Mesenchymal stem cell (in vitro differentiated cells and primary cell): ENCODE data around the gene NEUROD6.

Experiments used
- DNase-seq: peaks from one replicate; pipeline ENCODE4 v3.0.0-alpha.2; 2013
- H2AFZ ChIP-seq: one replicate; pipeline ENCODE4 v1.6.1; 2013; ENCODE audit warnings: low read depth, mild to moderate bottlenecking, control low read depth, inconsistent platforms, low read length, moderate library complexity
- H2AK5ac ChIP-seq: 2 replicates; pipeline ENCODE4 v1.6.1; 2013; ENCODE audit warnings: low read length, moderate library complexity, mild to moderate bottlenecking, inconsistent platforms; ENCODE audit not compliant: severe bottlenecking
- H2BK120ac ChIP-seq: one replicate; pipeline ENCODE4 v1.6.1; 2013; ENCODE audit warnings: low read depth, mild to moderate bottlenecking, inconsistent platforms, low read length, moderate library complexity
- H2BK12ac ChIP-seq, 2 experiments: one replicate each; pipeline ENCODE4 v1.6.1; 2013; ENCODE audit warnings: inconsistent platforms in 2 of 2, low read length in 2 of 2, mild to moderate bottlenecking in 2 of 2, moderate library complexity in 2 of 2, control low read depth in 1 of 2
- H2BK15ac ChIP-seq: one replicate; pipeline ENCODE4 v1.6.1; 2013; ENCODE audit warnings: mild to moderate bottlenecking, low read depth, inconsistent platforms; ENCODE audit not compliant: poor library complexity, severe bottlenecking
- H2BK5ac ChIP-seq: 2 replicates; pipeline ENCODE4 v1.6.1; 2013; ENCODE audit warnings: low read depth, mild to moderate bottlenecking, low read length, control low read depth, inconsistent platforms; ENCODE audit not compliant: poor library complexity, severe bottlenecking
- H3K14ac ChIP-seq, 2 experiments: one replicate each; pipeline ENCODE4 v1.6.1; 2013; ENCODE audit warnings: inconsistent platforms in 2 of 2, low read length in 2 of 2, control low read depth in 1 of 2, mild to moderate bottlenecking in 1 of 2, moderate library complexity in 1 of 2
- H3K18ac ChIP-seq, 2 experiments: one replicate each; pipeline ENCODE4 v1.6.1; 2013; ENCODE audit warnings: inconsistent platforms in 2 of 2, low read length in 2 of 2, control low read depth in 1 of 2, low read depth in 1 of 2, mild to moderate bottlenecking in 1 of 2
- H3K23ac ChIP-seq, 2 experiments: one replicate each; pipeline ENCODE4 v1.6.1; 2013; ENCODE audit warnings: inconsistent platforms in 2 of 2, low read length in 2 of 2, mild to moderate bottlenecking in 2 of 2, moderate library complexity in 2 of 2, control low read depth in 1 of 2
- H3K27ac ChIP-seq: 2 replicates; pipeline ENCODE4 v1.5.1; 2013; ENCODE audit warnings: mild to moderate bottlenecking, moderate library complexity, low read length, control low read depth, inconsistent platforms; ENCODE audit not compliant: poor library complexity, severe bottlenecking
- H3K27me3 ChIP-seq, 2 experiments: 2 replicates each; pipeline versions ENCODE4 v1.6.1 to v1.7.0; 2013; ENCODE audit warnings: low read length in 2 of 2, mild to moderate bottlenecking in 2 of 2, moderate library complexity in 2 of 2, control low read depth in 1 of 2, inconsistent platforms in 1 of 2; ENCODE audit not compliant: control insufficient read depth in 1 of 2, insufficient read depth in 1 of 2
- H3K36me3 ChIP-seq, 2 experiments: 2 replicates each; pipeline versions ENCODE4 v1.6.1 to v1.7.0; 2013; ENCODE audit warnings: low read length in 2 of 2, control low read depth in 1 of 2, inconsistent platforms in 1 of 2, low read depth in 1 of 2, mild to moderate bottlenecking in 1 of 2; ENCODE audit not compliant: insufficient read depth in 2 of 2, control insufficient read depth in 1 of 2
- H3K4ac ChIP-seq, 2 experiments: one replicate each; pipeline ENCODE4 v1.6.1; 2013; ENCODE audit warnings: inconsistent platforms in 2 of 2, low read length in 2 of 2, mild to moderate bottlenecking in 2 of 2, moderate library complexity in 2 of 2, control low read depth in 1 of 2, low read depth in 1 of 2
- H3K4me1 ChIP-seq: 2 replicates; pipeline ENCODE4 v1.6.1; 2013; ENCODE audit warnings: low read depth, low read length, control low read depth; ENCODE audit not compliant: control insufficient read depth, insufficient read depth
- H3K4me2 ChIP-seq: 2 replicates; pipeline ENCODE4 v1.6.1; 2013; ENCODE audit warnings: low read length, mild to moderate bottlenecking, inconsistent platforms; ENCODE audit not compliant: poor library complexity, severe bottlenecking
- H3K4me3 ChIP-seq, 2 experiments: 2 replicates each; pipeline versions ENCODE4 v1.5.1 to v1.7.0; 2013; ENCODE audit warnings: low read length in 2 of 2, mild to moderate bottlenecking in 2 of 2, control low read depth in 1 of 2, low read depth in 1 of 2; ENCODE audit not compliant: insufficient read depth in 1 of 2
- H3K79me1 ChIP-seq: replicated peaks from 2 replicates; pipeline ENCODE4 v1.6.1; 2013; ENCODE audit warnings: mild to moderate bottlenecking, control low read depth, low read length, inconsistent platforms; ENCODE audit not compliant: poor library complexity, severe bottlenecking
- H3K9ac ChIP-seq: 2 replicates; pipeline ENCODE4 v1.7.0; 2013; ENCODE audit warnings: mild to moderate bottlenecking, low read length, moderate library complexity
- H3K9me3 ChIP-seq: 2 replicates; pipeline ENCODE4 v1.7.0; 2013; ENCODE audit warnings: mild to moderate bottlenecking, low read length; ENCODE audit not compliant: control insufficient read depth
- H4K8ac ChIP-seq: one replicate; pipeline ENCODE4 v1.6.1; 2013; ENCODE audit warnings: inconsistent platforms, mild to moderate bottlenecking, low read length, moderate library complexity
- H4K91ac ChIP-seq: one replicate; pipeline ENCODE4 v1.6.1; 2013; ENCODE audit warnings: mild to moderate bottlenecking, low read length, inconsistent platforms
- WGBS: methylation state at CpG from one replicate; pipeline ENCODE4 v1.1.7; 2013; ENCODE audit warnings: mixed read lengths; 5-methylcytosine and 5-hydroxymethylcytosine counted together

Gene NEUROD6

DNA sequence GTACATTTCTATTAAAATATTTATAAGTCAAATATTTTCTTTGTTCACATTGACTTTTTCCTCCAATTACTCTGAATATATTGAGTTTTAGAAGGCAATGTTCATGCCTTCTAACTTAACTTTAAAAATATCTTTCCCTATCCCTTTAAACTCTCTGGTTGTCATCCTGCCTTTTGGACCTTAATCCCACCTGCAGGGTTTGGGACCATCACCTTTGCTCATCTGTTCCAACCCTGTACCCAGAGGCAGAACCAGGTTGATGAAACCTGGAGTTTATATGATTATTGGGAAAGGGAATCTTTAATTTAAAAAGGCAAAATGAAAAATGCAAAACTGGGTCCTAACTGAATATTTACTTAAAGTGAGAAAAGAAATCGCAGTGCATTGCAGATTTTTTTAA is 24.8 kb downstream of the NEUROD6 start:
- Histone ChIP-seq H2AK5ac (no peak overlapping the region), H3K4me2 (no peak overlapping the region), H3K4me1 (no peaks in the 10 kb centered on the region), H4K91ac (no peak overlapping the region), H2BK12ac (no peak overlapping the region), H3K4me3 (no peak overlapping the region), H3K9me3 (no peaks in the 10 kb centered on the region), H3K9ac (no peak overlapping the region), H3K36me3 (no peaks in the 10 kb centered on the region), H2BK15ac (no peak overlapping the region), H3K79me1 (no peaks in the 10 kb centered on the region), H3K4ac (no peak overlapping the region), H3K27ac (no peak overlapping the region), H2BK5ac (no peak overlapping the region), H3K14ac (no peak overlapping the region), H3K23ac (no peak overlapping the region), H3K18ac (no peak overlapping the region), H2BK120ac (no peak overlapping the region), H2AFZ (no peak overlapping the region), H4K8ac (no peak overlapping the region), H3K27me3 (peaks cover 0 to 11% of the 10 kb centered on the region in 2 experiments)
- no CpG with 5 or more reads among the region's 1 CpG for WGBS
- DNase-seq: no peak

DNA sequence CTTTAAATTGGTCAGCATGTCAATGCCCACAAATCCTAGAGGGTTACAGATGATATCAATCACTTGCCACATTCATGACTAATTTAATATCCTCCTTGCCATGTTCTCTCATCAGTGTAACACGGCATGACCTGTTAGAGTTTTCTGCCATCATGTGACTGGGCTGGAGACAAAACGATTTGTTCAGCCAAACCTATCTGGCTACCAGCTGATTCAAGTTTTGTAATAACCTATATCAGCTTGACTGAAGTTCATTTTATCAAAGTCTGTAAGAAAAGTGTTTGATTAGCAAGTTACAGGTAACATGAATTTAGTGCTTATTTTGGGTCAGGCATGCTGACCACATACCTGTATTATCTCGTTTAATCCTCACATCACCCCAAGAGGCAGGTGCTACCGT is 25.7 kb downstream of the NEUROD6 start:
- WGBS: 73% methylated on average over 2 of the region's 4 CpGs
- Histone ChIP-seq H3K27ac (no peak overlapping the region), H4K8ac (no peak overlapping the region), H2BK5ac (no peak overlapping the region), H2BK12ac (no peak overlapping the region), H2AK5ac (no peak overlapping the region), H3K9me3 (no peaks in the 10 kb centered on the region), H2BK15ac (no peak overlapping the region), H3K36me3 (no peaks in the 10 kb centered on the region), H3K27me3 (peaks cover 0 to 15% of the 10 kb centered on the region in 2 experiments), H3K4me3 (no peak overlapping the region), H2BK120ac (no peak overlapping the region), H3K4me1 (no peaks in the 10 kb centered on the region), H3K4me2 (no peak overlapping the region), H4K91ac (no peak overlapping the region), H3K9ac (no peak overlapping the region), H3K79me1 (no peaks in the 10 kb centered on the region), H3K18ac (no peak overlapping the region), H3K23ac (no peak overlapping the region), H3K14ac (no peak overlapping the region), H3K4ac (no peak overlapping the region), H2AFZ (no peak overlapping the region)
- DNase-seq: no peak

DNA sequence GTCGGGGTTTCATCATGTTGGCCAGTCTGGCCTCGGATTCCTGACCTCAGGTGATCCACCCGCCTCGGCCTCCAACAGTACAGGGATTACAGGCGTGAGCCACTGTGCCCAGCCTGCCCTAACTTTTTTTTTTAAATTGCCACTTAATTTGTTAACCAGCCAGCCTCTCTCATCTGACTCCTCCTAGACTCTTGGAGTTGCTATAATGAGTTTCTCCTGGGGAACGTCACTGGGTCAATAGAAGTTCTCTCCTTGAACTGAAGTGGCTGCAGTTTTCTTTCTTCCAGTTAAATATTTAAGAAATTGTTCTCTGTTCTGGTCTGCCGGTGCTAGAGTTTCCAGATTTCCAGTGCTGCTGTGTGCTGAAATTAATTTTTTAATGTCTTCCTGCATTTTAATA is 27.6 kb downstream of the NEUROD6 start:
- no peaks in the 10 kb centered on the region for H3K36me3 ChIP-seq
- 58% methylated on average over 6 of the region's 7 CpGs for whole genome bisulfite sequencing

DNA sequence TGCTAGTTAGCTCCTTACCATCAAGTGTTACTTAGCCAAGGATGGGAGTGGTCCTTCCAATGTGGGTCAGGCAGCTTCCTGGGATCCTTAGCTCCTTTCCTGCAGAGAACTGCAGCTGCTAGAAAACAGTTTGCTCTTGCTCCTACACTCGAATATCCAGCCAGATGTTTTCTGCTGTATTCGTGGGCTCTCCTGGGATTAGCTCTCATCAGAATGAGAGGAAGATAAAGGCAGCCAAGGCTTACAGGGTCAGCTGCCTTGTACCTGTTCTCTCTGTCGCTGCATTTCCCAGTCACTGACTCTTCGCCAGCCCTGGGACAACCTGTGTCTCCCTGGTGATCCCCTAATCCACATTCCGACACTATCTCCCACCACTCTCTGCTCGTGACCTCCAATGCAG is 29.0 kb downstream of the NEUROD6 start:
- no peak overlapping the region for H2BK12ac ChIP-seq
- no peak for DNase-seq
- no peaks in the 10 kb centered on the region for H3K79me1 ChIP-seq
- H2BK5ac ChIP-seq: no peak overlapping the region
- H2BK120ac ChIP-seq: no peak overlapping the region
- H3K18ac ChIP-seq: no peak overlapping the region
- no peak overlapping the region for H2AK5ac ChIP-seq
- no peaks in the 10 kb centered on the region for H3K36me3 ChIP-seq
- H3K27me3 ChIP-seq: peaks cover 0 to 22% of the 10 kb centered on the region in 2 experiments
- H3K4ac ChIP-seq: no peak overlapping the region
- H2BK15ac ChIP-seq: no peak overlapping the region
- H3K4me1 ChIP-seq: no peaks in the 10 kb centered on the region
- H3K4me2 ChIP-seq: no peak overlapping the region
- no peak overlapping the region for H3K9ac ChIP-seq
- H3K23ac ChIP-seq: no peak overlapping the region
- no peak overlapping the region for H4K91ac ChIP-seq
- H4K8ac ChIP-seq: no peak overlapping the region
- no peak overlapping the region for H3K14ac ChIP-seq
- no peaks in the 10 kb centered on the region for H3K9me3 ChIP-seq
- WGBS: 61% methylated on average over 6 of the region's 6 CpGs
- H2AFZ ChIP-seq: no peak overlapping the region
- no peak overlapping the region for H3K27ac ChIP-seq
- H3K4me3 ChIP-seq: no peak overlapping the region

More for the DNA sequence above, 27.6 kb downstream of the NEUROD6 start:
- no peak for DNase-seq
- Histone ChIP-seq H4K91ac (no peak overlapping the region), H3K18ac (no peak overlapping the region), H3K4me1 (no peaks in the 10 kb centered on the region), H3K4ac (no peak overlapping the region), H3K27ac (no peak overlapping the region), H3K4me2 (no peak overlapping the region), H3K14ac (no peak overlapping the region), H4K8ac (no peak overlapping the region), H3K79me1 (no peaks in the 10 kb centered on the region), H2AFZ (no peak overlapping the region), H3K27me3 (peaks cover 0 to 15% of the 10 kb centered on the region in 2 experiments), H2BK12ac (no peak overlapping the region), H3K4me3 (no peak overlapping the region), H2BK120ac (no peak overlapping the region), H3K9me3 (no peaks in the 10 kb centered on the region), H2BK15ac (no peak overlapping the region), H2AK5ac (no peak overlapping the region), H2BK5ac (no peak overlapping the region), H3K9ac (no peak overlapping the region), H3K23ac (no peak overlapping the region)
